SK-N-DZ (cell line): ENCODE results near the gene MRPL38.

Experiments used
- DNase-seq: peaks from one replicate; pipeline ENCODE4 v3.0.0-alpha.2; 2015; ENCODE audit warnings: low spot score

MRPL38 gene

GRCh38 chr17:75897160-75898019 lies 7.3 kb downstream of the MRPL38 start:
- no peak for DNase-seq

GRCh38 chr17:75896415-75897159 lies 8.1 kb downstream of the MRPL38 start, which contains the start of gene TRIM65:
Gene TRIM65 (minus strand): TSS chr17:75896951. CDS start chr17:75896937, 14 bp downstream.
- peak; percentile 83 for DNase-seq

- peak; percentile 59 for DNase-seq
These were observed 9.1 kb downstream of the MRPL38 start for GRCh38 chr17:75895370-75896155.

GRCh38 chr17:75894049-75894733 lies 10.5 kb downstream of the MRPL38 start:
- DNase-seq: no peak

- no peak for DNase-seq
These were observed 11.2 kb downstream of the MRPL38 start for GRCh38 chr17:75893305-75894048.

GRCh38 chr17:75892556-75893224 lies 12.0 kb downstream of the MRPL38 start:
- DNase-seq: no peak

- DNase-seq: no peak
These were observed 12.8 kb downstream of the MRPL38 start for GRCh38 chr17:75891605-75892555.

GRCh38 chr17:75891022-75891604 lies 13.6 kb downstream of the MRPL38 start:
- no peak for DNase-seq

- no peak for DNase-seq
These were observed 15.2 kb downstream of the MRPL38 start for GRCh38 chr17:75889454-75889853.

- DNase-seq: no peak
These were observed 16.2 kb downstream of the MRPL38 start for GRCh38 chr17:75888484-75888883.

- peak; percentile 64 for DNase-seq
These were observed 18.8 kb downstream of the MRPL38 start for GRCh38 chr17:75885860-75886259.

GRCh38 chr17:75885431-75885830 lies 19.3 kb downstream of the MRPL38 start:
- no peak for DNase-seq

GRCh38 chr17:75881678-75882454 lies 22.8 kb downstream of the MRPL38 start:
- no peak for DNase-seq

- no peak for DNase-seq
These were observed 24.4 kb downstream of the MRPL38 start for GRCh38 chr17:75880266-75880665.

GRCh38 chr17:75878174-75878998 lies 26.3 kb downstream of the MRPL38 start, which contains the start of gene TRIM47:
Gene TRIM47 (minus strand): TSS chr17:75878581. CDS start chr17:75878548, 33 bp downstream.
- DNase-seq: peak; percentile 86

- peak; percentile 80 for DNase-seq
These were observed 26.9 kb downstream of the MRPL38 start for GRCh38 chr17:75877752-75878173.
